Panc1 (cell line): Measurements from ENCODE around the gene CTDSP2. TPM values are rescaled to one million over a fixed set of nuclear protein-coding genes. Genes with fewer than 3 reads are reported as not detected.

Experiments
- ATAC-seq: fragments of 200-7000 bp; cut with Tn5 transposase; 2 replicates; pipeline ENCODE4 v1.9.1; 2020; ENCODE audit warnings: mild to moderate bottlenecking, moderate library complexity
- BruUV-seq: library from RNA; stranded (reverse); fragments of 400-500 nt; replicated peaks from 2 replicates; lab custom pipeline; 2021; lab: Mats Ljungman, UMichigan
- CTCF ChIA-PET: fragments of 300-600 bp; sonication (Branson Sonifier 250); formaldehyde crosslinking; loops from one replicate; lab custom pipeline; 2022; ENCODE audit warnings: antibody characterized with exemption; lab: Charles Lee
- POLR2A ChIA-PET: fragments of 300-600 bp; sonication (Branson Sonifier 250); formaldehyde crosslinking; loops from one replicate; lab custom pipeline; 2022; ENCODE audit warnings: antibody characterized with exemption; lab: Charles Lee
- DNase-seq: peaks from one replicate; pipeline ENCODE4 v3.0.0-alpha.2; 2010; ENCODE audit warnings: low read depth, low spot score
- H3K27ac ChIP-seq: 2 replicates; pipeline ENCODE4 v1.5.1; 2011; ENCODE audit warnings: mild to moderate bottlenecking, low read length, inconsistent platforms
- H3K27me3 ChIP-seq: fragments of 200-500 bp; sonication (Bioruptor generic); 2 replicates; pipeline ENCODE4 v1.6.0; 2014; ENCODE audit warnings: low read length, inconsistent platforms; ENCODE audit not compliant: control insufficient read depth, insufficient read depth
- H3K36me3 ChIP-seq: fragments of 200-500 bp; sonication (Bioruptor generic); 2 replicates; pipeline ENCODE4 v1.5.1; 2014; ENCODE audit warnings: inconsistent platforms, mild to moderate bottlenecking, low read length, moderate library complexity; ENCODE audit not compliant: control insufficient read depth, insufficient read depth
- H3K4me1 ChIP-seq: 2 replicates; pipeline ENCODE4 v1.5.1; 2011; ENCODE audit warnings: inconsistent platforms, mild to moderate bottlenecking, low read length, moderate library complexity; ENCODE audit not compliant: control insufficient read depth, insufficient read depth
- H3K4me3 ChIP-seq, 2 experiments: 2 replicates each; pipeline ENCODE4 v1.5.1; 2011 to 2012; ENCODE audit warnings: low read depth in 2 of 2, low read length in 2 of 2, mild to moderate bottlenecking in 2 of 2, inconsistent platforms in 1 of 2, moderate library complexity in 1 of 2
- H3K9me3 ChIP-seq: fragments of 200-500 bp; sonication (Bioruptor generic); 2 replicates; pipeline ENCODE4 v1.5.1; 2014; ENCODE audit warnings: low read depth, mild to moderate bottlenecking, inconsistent platforms, low read length, moderate library complexity; ENCODE audit not compliant: control insufficient read depth, insufficient read depth
- POLR2AphosphoS5 ChIP-seq: IDR thresholded peaks from 2 replicates; pipeline ENCODE4 v1.6.1; 2012; ENCODE audit warnings: mild to moderate bottlenecking, low read depth, low read length, moderate library complexity
- SIN3A ChIP-seq: IDR thresholded peaks from 2 replicates; pipeline ENCODE4 v1.6.1; 2012; ENCODE audit warnings: low read depth, mild to moderate bottlenecking, low read length, moderate library complexity, borderline replicate concordance; ENCODE audit not compliant: insufficient read depth
- TCF7L2 ChIP-seq: IDR thresholded peaks from 2 replicates; pipeline ENCODE4 v1.6.1; 2011; ENCODE audit warnings: mild to moderate bottlenecking, low read depth, low read length, inconsistent platforms
- in situ Hi-C: cut with HindIII; loops from 2 replicates; pipeline ENCODE4 v1.10.0; 2016; ENCODE audit warnings: low sequenced_read_pairs, low pct_unique_long_range_greater_than_20kb
- intact Hi-C: fragments of 100-400 bp; cut with micrococcal nuclease; formaldehyde crosslinking; loops from one replicate; pipeline ENCODE4 v1.10.0; 2022; ENCODE audit not compliant: unreplicated experiment
- total RNA-seq: library from RNA; stranded (reverse); gene quantifications from one replicate; pipeline ENCODE4 v1.2.1, GENCODE V29; 2021; ENCODE audit not compliant: unreplicated experiment
- TF ChIP-seq, protein P1 (sequence below), 2 experiments: IDR thresholded peaks; 2 replicates each; pipeline ENCODE4 v1.6.1; 2011 to 2012; ENCODE audit warnings: low read depth in 2 of 2, control low read depth in 1 of 2, low read length in 1 of 2, mild to moderate bottlenecking in 1 of 2, moderate library complexity in 1 of 2; ENCODE audit not compliant: insufficient read depth in 1 of 2
- TF ChIP-seq, protein P2 (sequence below): fragments of 450-650 bp; IDR thresholded peaks from 2 replicates; pipeline ENCODE4 v1.5.1; 2017; ENCODE audit warnings: mild to moderate bottlenecking

The CTDSP2 gene
- total RNA-seq, 1 experiment from 2014 or later: 120 TPM

DNA sequence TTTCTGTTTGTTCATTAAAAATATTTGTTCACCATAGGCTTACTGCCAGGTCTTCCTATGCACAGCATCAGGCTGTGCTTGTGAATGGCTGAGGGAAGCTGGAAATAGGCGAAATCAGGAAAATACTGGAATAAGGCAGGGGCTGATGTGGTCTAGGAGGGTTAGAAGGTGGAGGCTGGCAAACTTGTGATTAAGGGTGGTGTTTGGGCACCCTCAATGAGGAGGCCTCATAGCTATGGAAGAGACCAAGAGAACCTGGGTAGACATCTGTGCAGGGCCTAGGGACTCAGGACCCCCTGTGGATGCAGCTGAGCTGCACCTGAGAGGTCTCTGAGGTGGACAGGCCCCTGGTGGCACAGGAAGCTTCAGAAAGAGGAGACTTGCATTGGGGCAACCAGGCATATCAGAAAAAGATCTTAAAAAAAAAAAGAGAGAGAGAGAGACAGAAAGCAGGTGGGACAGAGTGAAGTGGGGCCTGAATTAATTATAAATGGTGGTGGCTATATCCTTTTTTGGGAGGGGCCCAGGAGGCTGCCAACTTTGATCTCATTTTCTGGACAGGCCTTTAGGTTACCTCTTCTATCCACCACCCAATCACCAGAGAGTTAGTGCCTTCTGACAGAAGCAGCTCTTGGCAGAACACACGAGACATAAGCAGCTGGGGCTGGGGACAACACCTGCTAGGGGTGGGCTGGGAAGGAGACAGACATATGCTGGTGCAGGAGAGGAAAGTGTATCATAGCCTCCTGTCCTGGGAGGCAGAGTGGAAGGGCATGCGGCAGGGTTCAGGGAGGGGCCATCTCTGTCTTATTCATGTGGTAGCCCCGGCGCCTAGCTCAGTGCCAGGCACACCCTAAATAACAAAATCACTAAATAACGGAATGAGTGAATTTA, 48.1 kb upstream of the CTDSP2 start:
- CTCF ChIA-PET: interaction anchor here (0.7 kb wide), 1 partner anchor 18 kb away, joined by 3 read pairs; no protein-coding TSS in a partner anchor

DNA sequence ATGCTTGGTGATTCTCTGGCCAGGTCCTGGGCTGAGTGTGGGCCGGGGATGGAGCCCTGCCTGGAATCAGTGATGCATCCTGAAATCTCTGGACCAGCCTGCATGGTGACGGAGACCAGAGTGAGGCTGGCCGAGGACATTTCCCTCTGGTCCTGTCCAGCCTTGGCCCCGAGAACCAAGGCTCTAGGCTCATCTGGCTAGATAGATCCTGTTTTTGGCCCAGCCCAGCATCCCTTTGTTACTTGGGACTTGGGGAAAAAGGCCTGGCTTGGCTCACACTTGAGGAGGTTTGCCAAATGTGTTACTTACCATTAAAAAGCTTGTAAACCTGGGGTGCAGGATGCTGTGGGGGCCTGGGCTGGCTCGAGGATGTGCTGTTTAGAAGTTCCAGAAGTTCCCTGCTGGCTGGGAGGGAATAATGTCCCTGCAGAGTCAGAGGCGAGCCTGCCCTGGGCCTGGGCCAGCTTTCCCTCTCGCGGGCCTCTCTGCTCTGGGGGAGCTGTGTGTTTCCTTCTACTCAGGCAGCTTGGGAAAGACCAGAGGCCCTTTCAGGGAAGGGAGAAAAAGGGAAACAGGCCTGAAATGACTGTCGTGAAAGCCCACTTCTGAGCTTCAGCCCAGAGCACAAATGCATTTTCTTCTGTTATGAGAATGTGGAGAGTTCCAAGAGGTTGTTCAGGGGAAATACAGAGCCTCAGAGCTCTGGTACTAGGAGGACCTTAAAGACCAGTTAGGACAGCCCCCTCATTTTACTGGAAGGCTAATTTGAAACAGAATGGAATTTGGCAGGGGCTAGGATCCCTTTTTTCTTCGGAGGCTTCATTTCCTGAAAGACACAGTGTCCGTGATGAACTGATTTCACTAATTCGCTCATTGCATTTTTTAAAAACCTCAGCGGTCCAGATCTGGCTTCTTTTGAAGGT, 47.2 kb upstream of the CTDSP2 start:
- Histone ChIP-seq H3K27ac (peak overlapping the region; percentile 97), H3K36me3 (no peaks in the 10 kb centered on the region), H3K4me1 (peaks cover 77% of the 10 kb centered on the region), H3K4me3 (peak overlapping the region in 1 of 2 experiments; percentile 15; a peak in 1 of 4 replicates), H3K27me3 (no peaks in the 10 kb centered on the region), H3K9me3 (no peaks in the 10 kb centered on the region)
- ChIA-PET CTCF (interaction anchor here (0.5 kb wide), 1 partner anchor 137 kb away, joined by 3 read pairs; no protein-coding TSS in a partner anchor), POLR2A (interaction anchor here (0.6 to 1.4 kb wide), 3 partner anchors 29 to 103 kb away, joined by 3 to 12 read pairs (median 5); partner anchors contain the start of gene CTDSP2)
- no TSS peak for BruUV-seq
- in situ Hi-C loops (no loop called here), intact Hi-C loops (no loop called here)
- DNase-seq: no peak
- TF ChIP-seq POLR2AphosphoS5: peak; percentile 35; the same call in 1 of the 2 replicates
- 0 out of 2 replicates have a peak, but pooled peaks have one; percentile 51 for TF ChIP-seq SIN3A
- TF ChIP-seq TCF7L2: peak; percentile 26; the same call in 1 of the 2 replicates
- TF ChIP-seq, protein P1, sequence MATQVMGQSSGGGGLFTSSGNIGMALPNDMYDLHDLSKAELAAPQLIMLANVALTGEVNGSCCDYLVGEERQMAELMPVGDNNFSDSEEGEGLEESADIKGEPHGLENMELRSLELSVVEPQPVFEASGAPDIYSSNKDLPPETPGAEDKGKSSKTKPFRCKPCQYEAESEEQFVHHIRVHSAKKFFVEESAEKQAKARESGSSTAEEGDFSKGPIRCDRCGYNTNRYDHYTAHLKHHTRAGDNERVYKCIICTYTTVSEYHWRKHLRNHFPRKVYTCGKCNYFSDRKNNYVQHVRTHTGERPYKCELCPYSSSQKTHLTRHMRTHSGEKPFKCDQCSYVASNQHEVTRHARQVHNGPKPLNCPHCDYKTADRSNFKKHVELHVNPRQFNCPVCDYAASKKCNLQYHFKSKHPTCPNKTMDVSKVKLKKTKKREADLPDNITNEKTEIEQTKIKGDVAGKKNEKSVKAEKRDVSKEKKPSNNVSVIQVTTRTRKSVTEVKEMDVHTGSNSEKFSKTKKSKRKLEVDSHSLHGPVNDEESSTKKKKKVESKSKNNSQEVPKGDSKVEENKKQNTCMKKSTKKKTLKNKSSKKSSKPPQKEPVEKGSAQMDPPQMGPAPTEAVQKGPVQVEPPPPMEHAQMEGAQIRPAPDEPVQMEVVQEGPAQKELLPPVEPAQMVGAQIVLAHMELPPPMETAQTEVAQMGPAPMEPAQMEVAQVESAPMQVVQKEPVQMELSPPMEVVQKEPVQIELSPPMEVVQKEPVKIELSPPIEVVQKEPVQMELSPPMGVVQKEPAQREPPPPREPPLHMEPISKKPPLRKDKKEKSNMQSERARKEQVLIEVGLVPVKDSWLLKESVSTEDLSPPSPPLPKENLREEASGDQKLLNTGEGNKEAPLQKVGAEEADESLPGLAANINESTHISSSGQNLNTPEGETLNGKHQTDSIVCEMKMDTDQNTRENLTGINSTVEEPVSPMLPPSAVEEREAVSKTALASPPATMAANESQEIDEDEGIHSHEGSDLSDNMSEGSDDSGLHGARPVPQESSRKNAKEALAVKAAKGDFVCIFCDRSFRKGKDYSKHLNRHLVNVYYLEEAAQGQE (IDR thresholded peaks at IDR 0.05; ENCODE audit: insufficient read depth in 1 of 2, low read depth in 2 of 2, low read length in 1 of 2): no peak
- TF ChIP-seq, protein P2, sequence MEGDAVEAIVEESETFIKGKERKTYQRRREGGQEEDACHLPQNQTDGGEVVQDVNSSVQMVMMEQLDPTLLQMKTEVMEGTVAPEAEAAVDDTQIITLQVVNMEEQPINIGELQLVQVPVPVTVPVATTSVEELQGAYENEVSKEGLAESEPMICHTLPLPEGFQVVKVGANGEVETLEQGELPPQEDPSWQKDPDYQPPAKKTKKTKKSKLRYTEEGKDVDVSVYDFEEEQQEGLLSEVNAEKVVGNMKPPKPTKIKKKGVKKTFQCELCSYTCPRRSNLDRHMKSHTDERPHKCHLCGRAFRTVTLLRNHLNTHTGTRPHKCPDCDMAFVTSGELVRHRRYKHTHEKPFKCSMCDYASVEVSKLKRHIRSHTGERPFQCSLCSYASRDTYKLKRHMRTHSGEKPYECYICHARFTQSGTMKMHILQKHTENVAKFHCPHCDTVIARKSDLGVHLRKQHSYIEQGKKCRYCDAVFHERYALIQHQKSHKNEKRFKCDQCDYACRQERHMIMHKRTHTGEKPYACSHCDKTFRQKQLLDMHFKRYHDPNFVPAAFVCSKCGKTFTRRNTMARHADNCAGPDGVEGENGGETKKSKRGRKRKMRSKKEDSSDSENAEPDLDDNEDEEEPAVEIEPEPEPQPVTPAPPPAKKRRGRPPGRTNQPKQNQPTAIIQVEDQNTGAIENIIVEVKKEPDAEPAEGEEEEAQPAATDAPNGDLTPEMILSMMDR: no peak
- ATAC-seq: peak; percentile 65

More for the DNA sequence above, 48.1 kb upstream of the CTDSP2 start:
- intact Hi-C loops: no loop called here
- in situ Hi-C loops: no loop called here
- H3K36me3 ChIP-seq: no peaks in the 10 kb centered on the region
- ATAC-seq: no peak
- DNase-seq: no peak
- H3K27ac ChIP-seq: peak overlapping the region; percentile 97
- TF ChIP-seq, protein P1 (IDR thresholded peaks at IDR 0.05; ENCODE audit: insufficient read depth in 1 of 2, low read depth in 2 of 2, low read length in 1 of 2): no peak
- TF ChIP-seq POLR2AphosphoS5 (no peak), TCF7L2 (no peak), SIN3A (no peak)
- TF ChIP-seq, protein P2: no peak
- no TSS peak for BruUV-seq
- no peaks in the 10 kb centered on the region for H3K27me3 ChIP-seq
- H3K4me1 ChIP-seq: peaks cover 76% of the 10 kb centered on the region
- no peaks in the 10 kb centered on the region for H3K9me3 ChIP-seq
- H3K4me3 ChIP-seq: peak overlapping the region in 1 of 2 experiments; percentile 15; a peak in 1 of 4 replicates
- POLR2A ChIA-PET: interaction anchor here (0.9 kb wide), 1 partner anchor 30 kb away, joined by 3 read pairs; no protein-coding TSS in a partner anchor
